ENCODE data around the gene S100A7A. TPM values are rescaled to one million over a fixed set of nuclear protein-coding genes. Genes with fewer than 3 reads are reported as not detected.
A peak's percentile ranks its signal among the peaks of the same experiment; 100 is the strongest.

The S100A7A gene
- polyA plus RNA-seq, 3 donors = not detected

DNA sequence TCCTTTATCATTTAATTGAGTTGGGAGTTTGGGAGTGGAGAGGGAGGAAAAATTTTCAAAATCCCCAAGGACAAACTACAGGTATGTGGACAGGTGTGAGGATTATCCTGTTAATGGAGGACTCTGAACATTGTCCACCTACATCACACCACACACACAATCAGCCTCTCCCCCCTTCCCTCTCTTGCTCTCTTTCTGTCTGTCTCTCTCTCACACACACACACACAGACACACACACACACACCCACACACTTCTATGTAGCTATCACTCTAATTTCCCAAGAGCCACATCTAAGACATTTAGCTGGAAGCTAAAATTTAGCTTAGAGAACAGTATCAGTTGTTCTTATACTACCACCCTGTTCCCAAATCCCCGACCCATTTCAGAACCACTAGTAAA, 26.9 kb upstream of the S100A7A start:
- peaks cover 87 to 96% of the 10 kb centered on the region in 2 donors for H3K4me1 ChIP-seq (ENCODE audit: control insufficient read depth in 1 of 2, insufficient read depth in 2 of 2, low read length in 2 of 2)
- H3K27ac Mint-ChIP-seq = peak overlapping the region; percentile 97 to 100 (median 99)
- H3K4me3 Mint-ChIP-seq = peak overlapping the region; percentile 100
- H3K36me3 Mint-ChIP-seq = peaks cover 6 to 19% of the 10 kb centered on the region in 2 donors
- peaks cover 95% of the 10 kb centered on the region for H3K4me1 Mint-ChIP-seq
- no peak for TF ChIP-seq CTCF (IDR thresholded peaks at IDR 0.05)
- DNase-seq = no peak
- no peak overlapping the region for H2AFZ ChIP-seq (ENCODE audit: insufficient read depth, low read depth, low read length, poor library complexity, severe bottlenecking)
- peaks cover 10% of the 10 kb centered on the region for H4K20me1 ChIP-seq (ENCODE audit: insufficient read depth, low read length)
- peaks cover 0 to 2% (median 0%) of the 10 kb centered on the region in 7 donors for H3K9me3 Mint-ChIP-seq
- no peaks in the 10 kb centered on the region for H3K27me3 Mint-ChIP-seq (ENCODE audit: low read depth in 3 of 3)
- H3K4me3 ChIP-seq (replicated peaks in 1 of 3; ENCODE audit: low read depth in 2 of 3, low read length in 3 of 3) = peak overlapping the region; percentile 76 to 89 (median 82)
- no peaks in the 10 kb centered on the region for H3K9me3 ChIP-seq (replicated peaks in 1 of 2; ENCODE audit: control insufficient read depth in 1 of 2, insufficient read depth in 1 of 2, low read length in 2 of 2)
- no peak overlapping the region for H3K9ac ChIP-seq (ENCODE audit: insufficient read depth, low read length, poor library complexity, severe bottlenecking)
- no peaks in the 10 kb centered on the region for H3K27me3 ChIP-seq (ENCODE audit: control insufficient read depth in 2 of 2, insufficient read depth in 2 of 2, low read length in 2 of 2)
- WGBS (ENCODE audit: insufficient coverage) = no CpG with 5 or more reads among the region's 1 CpG
- H3K36me3 ChIP-seq (replicated peaks in 1 of 2; ENCODE audit: control insufficient read depth in 1 of 2, insufficient read depth in 2 of 2, low read length in 2 of 2) = no peaks in the 10 kb centered on the region
- intact Hi-C loops (cut with micrococcal nuclease) = no loop called here
- peaks cover 56% of the 10 kb centered on the region for H3K79me2 ChIP-seq (ENCODE audit: insufficient read depth, low read length)
- H3K4me2 ChIP-seq (replicated peaks; ENCODE audit: extremely low read depth, low read length, poor library complexity, severe bottlenecking) = peak overlapping the region; percentile 82
- H3K27ac ChIP-seq (ENCODE audit: low read depth in 1 of 2, low read length in 2 of 2) = peak overlapping the region; percentile 79 to 87

DNA sequence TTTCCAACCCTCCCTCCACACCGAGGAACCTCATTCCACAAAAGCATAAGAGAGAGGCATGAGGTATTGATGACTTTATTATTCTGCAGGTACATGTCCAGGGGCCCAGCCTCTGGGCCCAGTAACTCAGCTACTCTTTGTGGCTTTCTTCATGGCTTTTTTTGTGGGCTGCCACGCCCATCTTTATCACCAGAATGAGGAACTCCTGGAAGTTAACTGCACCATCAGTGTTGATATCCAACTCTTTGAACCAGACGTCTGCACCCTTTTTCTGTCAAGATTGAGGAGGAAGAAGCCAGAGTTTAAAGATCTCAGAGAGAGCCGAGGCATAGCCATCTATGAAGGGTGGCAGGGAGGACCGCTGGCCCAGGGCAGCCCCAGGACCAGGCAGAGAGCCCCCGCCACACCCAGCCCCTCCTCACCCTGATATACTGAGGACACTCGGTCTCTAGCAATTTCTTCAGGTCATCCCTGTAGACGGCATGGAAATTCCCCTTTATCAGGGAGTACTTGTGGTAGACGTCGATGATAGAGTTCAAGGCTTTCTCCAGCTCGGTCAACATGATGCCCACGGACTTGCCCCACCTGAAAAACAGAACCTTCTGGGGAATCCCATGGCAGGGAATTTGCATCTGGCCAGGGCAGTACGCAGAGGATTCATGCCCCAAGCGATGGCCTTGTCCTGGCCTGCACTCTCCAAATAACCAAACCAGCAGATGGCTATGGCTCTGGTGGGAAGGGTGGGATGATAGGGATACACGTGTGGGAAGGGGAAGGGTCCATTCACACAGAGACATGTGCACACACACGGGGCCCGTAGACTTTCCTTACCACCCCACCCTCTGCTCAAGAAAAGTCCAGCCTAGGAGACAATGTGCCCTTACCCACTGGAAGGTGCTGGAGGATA, 26.1 kb upstream of the S100A7A start:
- Mint-ChIP-seq H3K36me3 (peaks cover 6 to 19% of the 10 kb centered on the region in 2 donors), H3K27ac (peak overlapping the region; percentile 97 to 100 (median 99)), H3K4me3 (peak overlapping the region; percentile 100), H3K9me3 (peaks cover 0 to 2% (median 0%) of the 10 kb centered on the region in 7 donors), H3K27me3 (ENCODE audit: low read depth in 3 of 3) (peaks cover 0 to 1% (median 0%) of the 10 kb centered on the region in 3 donors), H3K4me1 (peaks cover 95% of the 10 kb centered on the region)
- H2AFZ ChIP-seq (ENCODE audit: insufficient read depth, low read depth, low read length, poor library complexity, severe bottlenecking) = no peak overlapping the region
- peak overlapping the region; percentile 79 to 87 for H3K27ac ChIP-seq (ENCODE audit: low read depth in 1 of 2, low read length in 2 of 2)
- WGBS (ENCODE audit: insufficient coverage) = 65% methylated on average over 4 of the region's 17 CpGs
- no peaks in the 10 kb centered on the region for H3K27me3 ChIP-seq (ENCODE audit: control insufficient read depth in 2 of 2, insufficient read depth in 2 of 2, low read length in 2 of 2)
- no peak for TF ChIP-seq CTCF (IDR thresholded peaks at IDR 0.05)
- intact Hi-C loops (cut with micrococcal nuclease) = no loop called here
- H3K9ac ChIP-seq (ENCODE audit: insufficient read depth, low read length, poor library complexity, severe bottlenecking) = peak overlapping the region; percentile 70
- no peaks in the 10 kb centered on the region for H3K9me3 ChIP-seq (replicated peaks in 1 of 2; ENCODE audit: control insufficient read depth in 1 of 2, insufficient read depth in 1 of 2, low read length in 2 of 2)
- H3K36me3 ChIP-seq (replicated peaks in 1 of 2; ENCODE audit: control insufficient read depth in 1 of 2, insufficient read depth in 2 of 2, low read length in 2 of 2) = no peaks in the 10 kb centered on the region
- peak overlapping the region; percentile 82 for H3K4me2 ChIP-seq (replicated peaks; ENCODE audit: extremely low read depth, low read length, poor library complexity, severe bottlenecking)
- H3K4me3 ChIP-seq (replicated peaks in 1 of 3; ENCODE audit: low read depth in 2 of 3, low read length in 3 of 3) = peak overlapping the region; percentile 76 to 89 (median 82)
- H4K20me1 ChIP-seq (ENCODE audit: insufficient read depth, low read length) = peaks cover 10% of the 10 kb centered on the region
- peaks cover 82 to 96% of the 10 kb centered on the region in 2 donors for H3K4me1 ChIP-seq (ENCODE audit: control insufficient read depth in 1 of 2, insufficient read depth in 2 of 2, low read length in 2 of 2)
- H3K79me2 ChIP-seq (ENCODE audit: insufficient read depth, low read length) = peaks cover 48% of the 10 kb centered on the region
- DNase-seq = peak; percentile 57 to 71 (median 70)

Measured in CD14-positive monocyte (primary cell).